ENCODE results near the gene NKX2-1.
"Not testable (repeated sequence)": the region's sequence is repeated elsewhere in the genome, so short reads cannot be mapped to it uniquely, and the experiment has no call there.

The NKX2-1 gene

GRCh38 chr14:36505181-36505815 lies 14.7 kb downstream of the NKX2-1 start:
- FAIRE-seq, result no peak

DNA sequence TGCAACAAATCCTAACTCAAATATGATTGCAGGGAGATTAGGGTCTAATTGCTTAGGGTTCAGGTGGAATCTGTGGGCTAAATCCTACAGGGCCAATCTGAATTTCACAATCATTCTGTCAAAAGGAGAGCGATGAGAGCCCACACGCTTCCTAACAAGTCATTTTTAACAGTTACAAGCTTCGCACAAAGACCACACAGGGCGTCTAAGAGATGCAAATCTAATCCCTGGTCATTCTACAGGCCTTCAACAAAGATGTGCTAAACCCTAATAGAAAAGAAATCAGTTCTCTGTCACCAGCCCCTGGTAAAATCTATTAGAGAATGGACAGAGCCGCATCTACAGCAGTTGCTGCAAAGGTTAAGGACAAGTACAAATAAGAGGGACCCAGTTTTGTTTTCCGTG lies 15.3 kb downstream of the NKX2-1 start:
- FAIRE-seq, result no peak

DNA sequence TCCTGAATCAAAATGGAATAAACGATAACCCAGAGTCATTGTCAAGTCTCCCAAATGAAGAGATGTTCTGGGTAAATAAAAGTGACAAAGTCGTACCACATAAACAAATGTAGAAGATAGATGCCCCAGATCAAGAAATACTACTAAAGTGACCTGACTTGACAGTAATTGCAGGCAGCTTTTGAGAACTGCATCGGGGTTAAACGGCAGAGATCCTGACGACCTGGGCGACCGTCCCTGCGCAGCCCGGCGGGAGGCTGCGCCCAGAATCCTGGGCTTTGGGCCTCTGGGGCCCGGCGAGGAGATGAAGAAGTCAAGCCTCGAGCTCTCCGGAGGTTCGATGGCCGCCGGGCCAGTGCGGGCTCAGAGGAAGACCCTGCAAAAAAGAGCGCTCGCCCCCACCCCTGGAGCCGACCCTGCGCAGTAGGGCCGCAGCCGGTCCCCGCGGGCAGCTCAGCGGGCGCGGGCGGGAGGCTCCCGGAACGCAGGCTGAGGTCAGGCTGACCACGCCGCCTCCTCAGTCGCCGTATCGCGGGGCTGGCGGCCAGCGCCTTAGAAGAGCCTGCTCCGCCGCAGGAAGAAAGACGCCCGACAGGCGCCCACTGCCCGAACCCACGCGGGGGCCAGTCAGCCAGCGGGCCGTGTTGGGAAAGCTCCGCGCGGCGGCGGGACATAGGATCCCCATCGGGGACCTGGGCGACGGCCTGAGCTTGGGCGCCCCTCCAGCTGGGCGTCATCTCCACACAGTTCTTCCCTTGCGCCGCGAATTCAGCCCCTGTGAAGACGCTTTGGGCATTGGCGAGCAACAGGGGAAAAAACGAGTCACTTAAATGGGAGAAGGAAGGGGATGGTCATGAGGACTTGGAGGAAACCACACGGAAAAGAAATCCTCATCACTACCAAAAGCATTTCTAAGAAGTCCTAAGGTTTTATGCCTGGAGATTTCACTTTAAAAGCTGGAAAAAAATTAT lies 16.0 kb downstream of the NKX2-1 start:
- no peak for FAIRE-seq

DNA sequence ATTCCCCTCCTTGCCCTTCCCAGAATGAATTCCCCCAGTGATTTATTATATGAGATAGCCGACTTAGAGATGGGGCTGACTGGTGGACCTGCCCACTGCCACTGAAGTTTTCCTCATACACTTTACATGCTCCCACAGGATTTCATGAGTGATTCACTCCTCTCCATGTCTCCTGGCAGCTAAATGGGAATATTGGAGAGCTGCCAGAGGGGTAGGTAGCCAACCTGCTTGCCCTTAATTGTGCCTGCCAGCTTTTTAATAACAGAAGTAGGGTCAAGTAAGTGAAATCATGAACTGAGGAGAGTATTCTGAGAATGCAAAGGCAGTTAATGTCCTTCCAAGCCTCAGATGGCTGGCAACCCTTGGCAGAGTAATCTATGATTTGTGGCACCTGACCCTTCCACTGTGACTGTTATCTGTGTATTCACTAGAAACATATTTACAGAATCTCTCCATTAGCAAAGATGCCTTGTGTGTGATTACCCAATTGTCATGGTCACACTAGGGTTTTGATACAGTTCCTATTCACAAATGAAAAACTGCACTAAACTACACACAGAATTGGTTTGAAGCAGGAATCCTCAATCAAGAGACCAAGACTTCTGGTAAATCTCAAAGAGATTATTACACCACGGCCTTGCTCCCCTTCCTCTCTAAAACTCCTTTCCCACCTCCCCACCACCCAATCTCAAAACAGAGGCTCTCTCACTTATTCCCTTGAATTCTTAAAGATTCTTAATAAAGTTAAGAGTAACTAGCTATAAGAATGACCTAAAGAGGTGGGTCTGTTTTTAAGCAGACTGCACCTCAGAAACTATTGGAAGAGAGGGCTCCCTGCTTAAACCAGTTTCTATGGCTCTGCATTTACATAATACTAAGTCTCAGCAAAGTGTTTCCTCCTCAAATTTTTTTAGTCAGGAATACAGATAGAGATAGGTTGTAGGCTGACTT lies 17.2 kb downstream of the NKX2-1 start:
- FAIRE-seq, result no peak

DNA sequence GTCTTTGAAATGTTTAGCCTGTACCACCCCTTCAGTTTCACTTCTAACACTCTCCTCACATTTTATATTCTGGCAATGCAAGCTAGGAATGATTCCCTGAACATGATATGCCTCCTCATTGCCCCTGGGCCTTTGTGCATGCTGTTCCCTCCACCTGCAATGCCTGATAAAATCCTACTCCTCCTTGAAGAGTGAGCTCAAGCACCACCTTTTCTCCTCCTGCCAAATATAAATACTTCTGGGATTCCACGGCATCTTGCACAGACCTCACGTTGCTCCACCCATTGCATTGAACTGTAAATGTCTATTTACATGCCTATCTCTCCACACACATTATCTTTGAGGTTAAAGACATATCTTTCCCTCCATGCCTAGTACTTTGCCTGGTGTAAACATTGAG lies 21.1 kb downstream of the NKX2-1 start:
- FAIRE-seq, result no peak

DNA sequence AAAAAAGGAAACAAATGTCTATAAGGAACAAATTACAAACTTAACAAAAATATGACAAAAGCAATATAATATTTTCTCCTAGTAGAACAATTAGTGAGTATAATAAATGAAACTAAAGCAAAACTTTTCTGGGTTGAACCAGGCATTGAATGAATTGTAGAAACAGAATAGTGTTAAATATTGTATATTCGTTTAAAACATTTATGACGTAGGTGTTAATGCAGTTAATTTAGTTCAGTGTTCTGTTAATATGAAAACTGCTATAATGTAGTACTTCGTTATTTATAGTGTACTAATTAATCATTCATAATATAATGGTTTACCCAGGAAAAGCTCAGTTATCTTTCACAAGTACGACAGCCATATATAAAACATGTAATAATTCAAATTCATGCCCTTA lies 23.7 kb downstream of the NKX2-1 start:
- peak; percentile 6 for FAIRE-seq

GRCh38 chr14:36495666-36496065 lies 24.4 kb downstream of the NKX2-1 start:
- no peak for FAIRE-seq

DNA sequence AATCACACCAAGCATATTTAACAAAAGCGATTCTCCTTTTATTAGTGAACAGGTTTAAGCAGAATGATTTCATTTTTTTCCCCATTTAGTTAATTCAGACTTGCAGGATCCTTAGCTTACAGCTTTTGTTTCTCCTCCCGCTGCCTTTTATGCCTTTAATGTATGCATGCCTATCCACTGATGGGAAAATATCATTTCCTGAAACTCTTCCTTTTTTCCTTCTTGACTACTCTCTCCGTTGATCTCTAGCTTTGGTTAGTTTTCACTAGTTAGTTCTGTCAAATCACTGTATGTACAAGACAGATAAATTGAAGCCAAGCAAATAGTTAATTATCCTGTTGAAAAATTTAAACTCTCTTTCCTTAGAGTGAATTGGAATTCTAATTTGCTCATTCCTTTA lies 26.3 kb downstream of the NKX2-1 start:
- FAIRE-seq, result no peak

DNA sequence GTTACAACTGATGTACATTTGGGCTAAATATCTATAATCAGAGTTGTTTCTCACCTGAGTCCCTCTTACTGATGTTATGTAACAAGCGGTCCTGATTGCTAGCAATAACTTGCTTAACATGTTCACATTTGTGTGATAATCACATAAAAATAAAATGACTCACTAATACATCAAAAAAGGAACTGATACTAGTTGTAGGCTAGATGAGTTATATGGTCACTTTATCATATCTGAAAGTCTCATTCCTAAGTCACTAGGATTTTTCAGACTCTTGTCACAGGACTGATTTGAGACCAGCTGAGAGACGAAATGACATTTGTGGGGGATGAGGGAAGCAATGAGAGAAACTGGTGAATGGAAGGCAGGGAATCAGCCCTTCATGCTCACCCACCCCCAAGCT lies 34.3 kb downstream of the NKX2-1 start:
- FAIRE-seq, result no peak

DNA sequence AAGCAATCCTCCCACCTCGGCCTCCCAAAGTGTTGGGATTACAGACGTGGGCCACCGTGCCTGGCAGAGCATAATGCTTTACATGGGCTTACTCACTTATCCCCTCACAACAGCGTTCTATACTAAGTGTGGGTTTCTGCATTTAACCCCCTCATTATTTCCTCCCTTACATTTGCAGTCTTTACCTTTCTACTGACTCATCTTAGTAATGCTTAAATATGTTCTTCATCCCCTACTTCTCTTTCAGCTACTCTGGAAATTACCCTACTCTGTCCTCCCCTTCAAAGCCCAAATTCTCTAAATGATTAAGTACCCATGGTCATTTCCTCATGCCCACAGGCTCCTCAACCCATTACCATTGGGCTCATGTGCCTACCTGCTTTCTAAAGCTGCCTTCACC lies 40.7 kb downstream of the NKX2-1 start:
- FAIRE-seq, result no peak

- FAIRE-seq, result no peak
These were observed 41.2 kb downstream of the NKX2-1 start for GRCh38 chr14:36478782-36479181.

DNA sequence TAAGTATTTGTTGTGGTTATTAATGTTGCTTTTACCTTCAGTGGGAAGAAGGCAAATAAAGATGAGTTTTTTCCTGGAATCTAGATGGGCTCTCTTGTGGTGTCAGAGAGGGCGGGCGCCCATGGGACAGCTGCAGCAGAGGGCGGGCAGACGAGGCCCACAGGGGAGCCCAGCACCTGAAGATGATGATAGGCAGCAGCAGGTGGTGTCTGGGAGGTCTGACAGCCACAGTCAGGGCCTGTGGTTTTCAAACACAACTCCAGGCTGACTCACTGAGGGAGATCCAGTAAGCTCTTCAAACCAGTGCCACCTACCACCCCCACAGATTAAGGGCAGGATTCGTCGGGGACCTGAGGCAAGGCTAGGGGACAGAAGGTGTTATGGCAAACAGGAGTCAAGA lies 42.8 kb downstream of the NKX2-1 start:
- no peak for FAIRE-seq

DNA sequence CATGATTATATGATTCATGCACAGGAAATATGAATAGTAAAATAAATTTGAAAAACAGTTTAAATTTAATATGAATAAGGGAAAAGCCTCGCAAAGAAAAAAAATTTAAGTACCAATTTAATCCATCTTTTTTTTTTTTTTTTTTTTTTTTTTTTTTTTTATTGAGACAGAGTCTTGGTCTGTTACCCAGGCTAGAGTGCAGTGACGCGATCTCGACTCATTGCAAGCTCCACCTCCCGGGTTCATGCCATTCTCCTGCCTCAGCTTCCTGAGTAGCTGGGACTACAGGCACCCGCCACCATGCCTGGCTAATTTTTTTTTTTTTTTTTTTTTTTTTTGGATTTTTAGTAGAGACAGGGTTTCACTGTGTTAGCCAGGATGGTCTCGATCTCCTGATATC lies 44.0 kb downstream of the NKX2-1 start:
- FAIRE-seq, result not testable (repeated sequence)

- no peak for FAIRE-seq
These were observed 45.4 kb downstream of the NKX2-1 start for GRCh38 chr14:36474593-36474992.

DNA sequence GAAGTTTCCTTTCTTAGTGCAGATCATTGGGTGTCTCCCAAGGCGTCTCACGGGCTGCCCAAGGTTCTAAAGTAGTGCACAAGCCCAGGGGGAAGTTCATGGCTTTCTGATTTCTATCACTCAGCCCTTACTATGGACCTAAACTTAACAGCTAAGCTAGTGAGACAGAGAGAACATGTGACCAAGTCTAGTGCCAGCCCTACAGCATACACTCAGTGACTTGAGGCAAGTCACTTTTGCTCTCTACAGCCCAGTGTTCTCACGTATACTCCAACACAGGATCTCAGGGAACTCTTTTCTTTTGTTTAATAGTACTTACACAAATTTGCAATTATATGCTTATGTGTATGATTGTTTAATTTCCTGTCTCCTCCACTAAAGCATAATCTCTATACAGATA lies 48.6 kb downstream of the NKX2-1 start:
- FAIRE-seq, result no peak

GRCh38 chr14:36467332-36467731 lies 52.7 kb downstream of the NKX2-1 start:
- no peak for FAIRE-seq
